Type B pancreatic cell (in vitro differentiated cells): ENCODE data around the gene ARHGEF16. TPM values are rescaled to one million over a fixed set of nuclear protein-coding genes. Genes with fewer than 3 reads are reported as not detected.

ENCODE experiments used
- DNase-seq: peaks from one replicate; pipeline ENCODE4 v3.0.0; 2021; ENCODE audit warnings: mixed read lengths; ENCODE audit not compliant: unreplicated experiment; ENCODE audit errors: extremely low spot score
- H3K27ac Mint-ChIP-seq: 2 replicates; pipeline ENCODE4 v1.8.0; 2021; ENCODE audit warnings: mild to moderate bottlenecking, mixed read lengths
- H3K27me3 Mint-ChIP-seq: 2 replicates; pipeline ENCODE4 v1.8.0; 2021; ENCODE audit warnings: mixed read lengths
- H3K36me3 Mint-ChIP-seq: 2 replicates; pipeline ENCODE4 v1.8.0; 2021; ENCODE audit warnings: mixed read lengths
- H3K4me1 Mint-ChIP-seq: one replicate; pipeline ENCODE4 v1.8.0; 2021; ENCODE audit warnings: mixed read lengths; ENCODE audit not compliant: unreplicated experiment
- H3K4me3 Mint-ChIP-seq: 2 replicates; pipeline ENCODE4 v1.8.0; 2021; ENCODE audit warnings: mild to moderate bottlenecking, mixed read lengths
- H3K9me3 Mint-ChIP-seq: 2 replicates; pipeline ENCODE4 v1.8.0; 2021; ENCODE audit warnings: mixed read lengths
- CTCF ChIP-seq: fragments of 200-600 bp; sonication (generic); conservative IDR thresholded peaks from 2 replicates; pipeline ENCODE4 v1.5.0; 2021; ENCODE audit warnings: antibody characterized with exemption, mild to moderate bottlenecking
- total RNA-seq: library from RNA; stranded (reverse); gene quantifications from 2 replicates; pipeline ENCODE4 v1.2.1, GENCODE V29; 2021; ENCODE audit warnings: low replicate concordance

The ARHGEF16 gene
- total RNA-seq, 1 donor from 2014 or later, result 16.1 TPM

DNA sequence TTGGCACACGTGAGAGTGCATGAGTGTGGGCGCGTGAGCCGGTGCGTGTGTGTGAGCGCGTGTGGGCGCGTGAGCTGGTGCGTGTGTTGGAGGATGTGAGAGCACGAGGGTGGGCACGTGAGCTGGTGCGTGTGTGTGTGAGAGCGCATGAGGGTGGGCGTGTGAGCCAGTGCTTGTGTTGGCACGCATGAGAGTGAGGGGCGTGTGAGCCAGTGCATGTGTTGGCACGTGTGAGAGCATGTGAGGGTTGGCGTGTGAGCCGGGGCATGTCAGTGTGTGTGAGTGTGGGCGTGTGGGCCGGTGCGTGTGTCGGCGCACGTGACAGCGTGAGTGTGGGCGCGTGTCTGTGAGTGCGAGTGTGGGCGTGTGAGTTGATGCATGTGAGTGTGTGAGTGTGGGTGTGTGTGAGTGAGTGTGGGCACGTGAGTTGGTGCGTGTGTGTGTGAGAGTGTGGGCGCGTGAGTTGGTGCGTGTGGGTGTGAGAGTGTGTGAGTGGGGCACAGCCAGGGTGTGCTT is 45.7 kb upstream of the ARHGEF16 start:
- H3K4me1 Mint-ChIP-seq, result peaks cover 6% of the 10 kb centered on the region
- peaks cover 9% of the 10 kb centered on the region for H3K27me3 Mint-ChIP-seq
- no peak overlapping the region for H3K4me3 Mint-ChIP-seq
- no peaks in the 10 kb centered on the region for H3K36me3 Mint-ChIP-seq
- DNase-seq, result no peak
- TF ChIP-seq CTCF, result no peak
- H3K27ac Mint-ChIP-seq, result no peak overlapping the region
- no peaks in the 10 kb centered on the region for H3K9me3 Mint-ChIP-seq

DNA sequence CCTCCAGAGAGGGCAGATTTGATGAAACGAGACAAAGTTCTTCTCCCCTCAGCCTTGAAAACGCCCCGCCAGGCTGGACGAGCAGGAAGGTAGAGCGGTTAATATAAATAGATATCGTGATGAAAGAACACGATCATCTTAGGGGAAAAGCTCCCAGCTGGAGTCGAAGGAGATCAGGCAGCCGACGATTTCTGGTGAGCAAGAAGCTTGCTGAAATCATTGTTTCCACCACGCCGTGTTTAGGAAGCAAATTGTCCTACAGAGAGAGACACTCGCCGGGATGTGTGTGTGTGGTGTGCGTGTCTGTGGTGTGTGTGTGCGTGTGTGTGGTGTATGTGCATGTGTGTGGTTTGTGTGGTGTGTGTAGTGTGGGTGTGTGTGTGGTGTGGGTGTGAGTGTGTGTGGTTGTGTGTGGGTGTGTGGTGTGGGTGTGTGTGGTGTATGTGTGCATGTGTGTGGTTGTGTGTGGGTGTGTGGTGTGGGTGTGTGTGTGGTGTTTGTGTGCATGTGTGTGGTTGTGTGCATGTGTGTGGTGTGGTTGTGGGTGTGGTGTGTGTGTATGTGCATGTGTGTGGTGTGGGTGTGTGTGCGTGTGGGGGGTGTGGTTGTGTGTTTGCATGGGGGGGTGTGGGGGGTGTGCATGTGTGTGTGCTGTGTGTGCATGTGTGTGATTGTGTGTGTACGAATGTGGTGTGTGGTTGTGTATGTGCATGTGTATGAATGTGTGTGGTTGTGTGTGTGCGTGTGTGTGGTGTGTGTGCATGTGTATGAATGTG is 44.9 kb upstream of the ARHGEF16 start:
- Mint-ChIP-seq H3K27me3 (peaks cover 9% of the 10 kb centered on the region), H3K4me3 (no peak overlapping the region), H3K9me3 (no peaks in the 10 kb centered on the region), H3K36me3 (no peaks in the 10 kb centered on the region), H3K4me1 (peaks cover 5% of the 10 kb centered on the region), H3K27ac (no peak overlapping the region)
- DNase-seq, result no peak
- no peak for TF ChIP-seq CTCF

DNA sequence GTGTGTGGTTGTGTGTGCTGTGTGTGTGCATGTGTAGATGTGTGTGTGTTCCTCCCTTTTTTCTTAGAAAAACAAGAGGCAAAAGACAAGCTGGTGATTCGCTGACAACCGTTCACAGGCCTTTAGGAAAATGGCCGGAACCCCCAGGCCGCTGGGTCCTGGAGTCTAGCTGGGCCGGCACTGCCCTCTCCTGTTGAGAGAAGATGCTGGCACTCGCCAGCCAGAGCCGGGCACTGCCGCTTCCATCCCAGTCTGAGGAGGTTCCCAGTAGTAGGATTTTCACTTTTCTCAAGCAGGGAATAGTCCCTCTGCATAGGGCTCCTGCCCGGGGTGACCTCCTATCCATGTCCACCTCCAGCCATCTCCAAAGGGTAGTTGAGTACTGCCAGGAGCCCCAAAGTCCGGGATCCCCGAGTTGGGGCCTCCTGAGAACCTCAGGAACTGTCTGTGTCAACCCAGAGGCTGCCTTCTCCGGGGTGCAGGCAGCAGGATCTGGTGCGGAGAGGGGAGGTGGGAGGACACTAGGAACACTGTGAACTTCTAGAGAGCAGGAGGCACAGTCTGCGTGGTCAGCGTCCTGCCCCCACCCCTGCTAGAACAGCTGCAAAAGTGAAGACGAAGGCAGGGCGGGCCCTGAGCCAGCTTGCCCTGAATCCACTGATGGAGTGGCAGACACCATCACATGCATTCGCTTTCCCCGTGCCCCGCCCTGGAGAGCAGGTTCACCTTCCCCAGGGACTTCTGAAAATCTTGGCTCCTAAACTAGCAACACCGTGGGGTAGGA is 44.1 kb upstream of the ARHGEF16 start:
- DNase-seq, result no peak
- H3K27ac Mint-ChIP-seq, result no peak overlapping the region

DNA sequence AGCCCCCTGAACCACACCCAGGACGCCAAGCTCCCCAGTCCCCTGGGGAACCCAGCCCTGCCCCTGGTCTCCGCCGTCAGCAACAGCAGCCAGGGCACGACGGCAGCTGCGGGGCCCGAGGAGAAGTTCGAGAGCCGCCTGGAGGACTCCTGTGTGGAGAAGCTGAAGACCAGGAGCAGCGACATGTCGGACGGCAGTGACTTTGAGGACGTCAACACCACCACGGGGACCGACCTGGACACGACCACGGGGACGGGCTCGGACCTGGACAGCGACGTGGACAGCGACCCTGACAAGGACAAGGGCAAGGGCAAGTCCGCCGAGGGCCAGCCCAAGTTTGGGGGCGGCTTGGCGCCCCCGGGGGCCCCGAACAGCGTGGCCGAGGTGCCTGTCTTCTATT is 42.7 kb upstream of the ARHGEF16 start:
- Mint-ChIP-seq H3K4me3 (no peak overlapping the region), H3K4me1 (no peaks in the 10 kb centered on the region), H3K27ac (no peak overlapping the region), H3K9me3 (no peaks in the 10 kb centered on the region), H3K27me3 (peaks cover 9% of the 10 kb centered on the region), H3K36me3 (no peaks in the 10 kb centered on the region)
- no peak for DNase-seq
- no peak for TF ChIP-seq CTCF

More for the DNA sequence above, 44.1 kb upstream of the ARHGEF16 start:
- peaks cover 9% of the 10 kb centered on the region for H3K27me3 Mint-ChIP-seq
- H3K9me3 Mint-ChIP-seq, result no peaks in the 10 kb centered on the region
- peaks cover 5% of the 10 kb centered on the region for H3K4me1 Mint-ChIP-seq
- TF ChIP-seq CTCF, result peak; percentile 76
- H3K36me3 Mint-ChIP-seq, result no peaks in the 10 kb centered on the region
- no peak overlapping the region for H3K4me3 Mint-ChIP-seq

DNA sequence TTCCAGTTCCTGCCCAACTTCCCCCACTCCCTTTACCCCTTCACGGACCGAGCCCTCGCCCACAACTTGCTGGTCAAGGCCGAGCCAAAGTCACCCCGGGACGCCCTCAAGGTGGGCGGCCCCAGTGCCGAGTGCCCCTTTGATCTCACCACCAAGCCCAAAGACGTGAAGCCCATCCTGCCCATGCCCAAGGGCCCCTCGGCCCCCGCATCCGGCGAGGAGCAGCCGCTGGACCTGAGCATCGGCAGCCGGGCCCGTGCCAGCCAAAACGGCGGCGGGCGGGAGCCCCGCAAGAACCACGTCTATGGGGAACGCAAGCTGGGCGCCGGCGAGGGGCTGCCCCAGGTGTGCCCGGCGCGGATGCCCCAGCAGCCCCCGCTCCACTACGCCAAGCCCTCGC is 42.1 kb upstream of the ARHGEF16 start:
- Mint-ChIP-seq H3K27ac (no peak overlapping the region), H3K27me3 (peaks cover 9% of the 10 kb centered on the region), H3K4me3 (no peak overlapping the region), H3K9me3 (no peaks in the 10 kb centered on the region), H3K4me1 (no peaks in the 10 kb centered on the region), H3K36me3 (no peaks in the 10 kb centered on the region)
- no peak for TF ChIP-seq CTCF
- no peak for DNase-seq
